ENCODE data around the gene APOBEC3H. TPM values are rescaled to one million over a fixed set of nuclear protein-coding genes. Genes with fewer than 3 reads are reported as not detected.
A peak's percentile ranks its signal among the peaks of the same experiment; 100 is the strongest.

Gene APOBEC3H
- total RNA-seq, 1 experiment from 2014 or later: 0.87 TPM

DNA sequence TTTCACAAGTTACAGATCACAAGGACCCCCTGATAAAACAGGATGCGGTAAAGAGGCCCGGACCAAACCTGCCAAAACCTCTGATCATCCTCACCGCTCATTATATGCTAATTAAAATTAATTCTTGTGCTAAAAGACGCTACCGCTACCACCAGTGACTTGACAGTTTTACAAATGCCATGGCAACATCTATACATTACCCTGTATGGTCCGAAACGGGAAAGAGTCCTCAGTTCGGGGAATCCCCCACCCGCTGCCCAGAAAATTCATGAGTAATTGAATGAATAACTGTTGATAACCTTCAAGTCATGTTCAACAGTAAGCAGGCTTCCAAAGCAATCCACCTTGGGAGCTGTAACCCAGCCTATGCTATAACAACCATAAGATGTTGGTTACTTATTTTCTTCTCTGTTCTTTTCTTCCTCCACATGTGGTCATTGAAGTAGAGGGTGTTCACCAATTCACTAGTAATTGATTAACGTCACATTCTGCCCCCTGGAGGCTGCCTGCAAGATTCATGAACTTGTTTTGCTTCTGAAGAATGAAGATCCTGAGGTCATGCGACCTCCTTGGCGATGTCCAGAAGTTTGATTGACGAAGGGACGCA lies 20.6 kb downstream of the APOBEC3H start:
- CTCF ChIA-PET: no interaction called here
- ATAC-seq (no peak), DNase-seq (peak; percentile 61)
- no peaks in the 10 kb centered on the region for H4K20me1 ChIP-seq (ENCODE audit: low read length)
- intact Hi-C loops (cut with micrococcal nuclease): no loop called here
- H3F3A ChIP-seq (ENCODE audit: low read length, unreplicated experiment): no peaks in the 10 kb centered on the region
- no peaks in the 10 kb centered on the region for H3K36me3 ChIP-seq (ENCODE audit: low read depth, low read length)
- H3K27ac ChIP-seq (ENCODE audit: low read length): 0 out of 2 replicates have a peak overlapping the region, but pooled peaks have one; percentile 11
- no peaks in the 10 kb centered on the region for H3K79me2 ChIP-seq (ENCODE audit: low read length)
- H3K4me3 ChIP-seq (ENCODE audit: low read length): no peak overlapping the region
- POLR2A ChIA-PET (ENCODE audit: unreplicated experiment): no interaction called here
- H3K9ac ChIP-seq (ENCODE audit: low read length): no peak overlapping the region
- H3K4me1 ChIP-seq (ENCODE audit: insufficient read depth, low read length): peaks cover 11% of the 10 kb centered on the region
- H3K4me2 ChIP-seq (ENCODE audit: low read length): no peak overlapping the region
- H2AFZ ChIP-seq (ENCODE audit: low read length): no peak overlapping the region
- TF ChIP-seq, protein P1, sequence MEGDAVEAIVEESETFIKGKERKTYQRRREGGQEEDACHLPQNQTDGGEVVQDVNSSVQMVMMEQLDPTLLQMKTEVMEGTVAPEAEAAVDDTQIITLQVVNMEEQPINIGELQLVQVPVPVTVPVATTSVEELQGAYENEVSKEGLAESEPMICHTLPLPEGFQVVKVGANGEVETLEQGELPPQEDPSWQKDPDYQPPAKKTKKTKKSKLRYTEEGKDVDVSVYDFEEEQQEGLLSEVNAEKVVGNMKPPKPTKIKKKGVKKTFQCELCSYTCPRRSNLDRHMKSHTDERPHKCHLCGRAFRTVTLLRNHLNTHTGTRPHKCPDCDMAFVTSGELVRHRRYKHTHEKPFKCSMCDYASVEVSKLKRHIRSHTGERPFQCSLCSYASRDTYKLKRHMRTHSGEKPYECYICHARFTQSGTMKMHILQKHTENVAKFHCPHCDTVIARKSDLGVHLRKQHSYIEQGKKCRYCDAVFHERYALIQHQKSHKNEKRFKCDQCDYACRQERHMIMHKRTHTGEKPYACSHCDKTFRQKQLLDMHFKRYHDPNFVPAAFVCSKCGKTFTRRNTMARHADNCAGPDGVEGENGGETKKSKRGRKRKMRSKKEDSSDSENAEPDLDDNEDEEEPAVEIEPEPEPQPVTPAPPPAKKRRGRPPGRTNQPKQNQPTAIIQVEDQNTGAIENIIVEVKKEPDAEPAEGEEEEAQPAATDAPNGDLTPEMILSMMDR (conservative IDR thresholded peaks at IDR 0.05; ENCODE audit: low read depth, low read length): peak; percentile 63
- no peak for TF ChIP-seq EZH2 (IDR thresholded peaks at IDR 0.05; ENCODE audit: low read length, unreplicated experiment)
- no peaks in the 10 kb centered on the region for H3K9me3 ChIP-seq (ENCODE audit: low read length)
- no TSS peak for BruUV-seq (replicated peaks)
- no peaks in the 10 kb centered on the region for H3K9me2 ChIP-seq (replicated peaks; ENCODE audit: low read length)
- H3K27me3 ChIP-seq (ENCODE audit: low read length): no peaks in the 10 kb centered on the region

DNA sequence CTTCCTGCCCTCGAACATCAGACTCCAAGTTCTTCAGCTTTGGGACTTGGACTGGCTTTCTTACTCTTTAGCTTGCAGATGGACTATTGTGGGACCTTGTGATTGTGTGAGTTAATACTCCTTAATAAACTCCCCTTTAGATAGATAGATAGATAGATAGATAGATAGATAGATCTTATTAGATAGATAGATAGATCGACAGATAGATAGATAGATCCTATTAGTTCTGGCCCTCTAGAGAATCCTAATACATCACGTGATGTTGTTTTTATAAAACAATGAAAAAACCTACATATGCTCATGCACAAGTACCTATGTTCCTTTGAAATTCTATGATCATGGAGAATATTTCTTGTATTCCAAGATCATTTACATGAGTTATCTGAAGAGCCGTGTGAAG lies 23.9 kb downstream of the APOBEC3H start:
- H3K27ac ChIP-seq (ENCODE audit: low read length): no peak overlapping the region
- H3K9me3 ChIP-seq (ENCODE audit: low read length): no peaks in the 10 kb centered on the region
- no peaks in the 10 kb centered on the region for H3K36me3 ChIP-seq (ENCODE audit: low read depth, low read length)
- intact Hi-C loops (cut with micrococcal nuclease): no loop called here
- H4K20me1 ChIP-seq (ENCODE audit: low read length): no peaks in the 10 kb centered on the region
- no peaks in the 10 kb centered on the region for H3K79me2 ChIP-seq (ENCODE audit: low read length)
- H3K9ac ChIP-seq (ENCODE audit: low read length): no peak overlapping the region
- no peaks in the 10 kb centered on the region for H3K27me3 ChIP-seq (ENCODE audit: low read length)
- H3F3A ChIP-seq (ENCODE audit: low read length, unreplicated experiment): no peaks in the 10 kb centered on the region
- BruUV-seq (replicated peaks): no TSS peak
- no peak for ATAC-seq
- no peaks in the 10 kb centered on the region for H3K9me2 ChIP-seq (replicated peaks; ENCODE audit: low read length)
- TF ChIP-seq EZH2 (IDR thresholded peaks at IDR 0.05; ENCODE audit: low read length, unreplicated experiment) (no peak), EZH2phosphoT487 (IDR thresholded peaks at IDR 0.05; ENCODE audit: borderline replicate concordance, low read length) (no peak)
- TF ChIP-seq, protein P1 (conservative IDR thresholded peaks at IDR 0.05; ENCODE audit: low read depth, low read length): no peak
- H2AFZ ChIP-seq (ENCODE audit: low read length): no peak overlapping the region
- no peak overlapping the region for H3K4me2 ChIP-seq (ENCODE audit: low read length)
- DNase-seq: no peak
- H3K4me3 ChIP-seq (ENCODE audit: low read length): no peak overlapping the region
- ChIA-PET POLR2A (ENCODE audit: unreplicated experiment) (no interaction called here), CTCF (no interaction called here)
- H3K4me1 ChIP-seq (ENCODE audit: insufficient read depth, low read length): peaks cover 11% of the 10 kb centered on the region

DNA sequence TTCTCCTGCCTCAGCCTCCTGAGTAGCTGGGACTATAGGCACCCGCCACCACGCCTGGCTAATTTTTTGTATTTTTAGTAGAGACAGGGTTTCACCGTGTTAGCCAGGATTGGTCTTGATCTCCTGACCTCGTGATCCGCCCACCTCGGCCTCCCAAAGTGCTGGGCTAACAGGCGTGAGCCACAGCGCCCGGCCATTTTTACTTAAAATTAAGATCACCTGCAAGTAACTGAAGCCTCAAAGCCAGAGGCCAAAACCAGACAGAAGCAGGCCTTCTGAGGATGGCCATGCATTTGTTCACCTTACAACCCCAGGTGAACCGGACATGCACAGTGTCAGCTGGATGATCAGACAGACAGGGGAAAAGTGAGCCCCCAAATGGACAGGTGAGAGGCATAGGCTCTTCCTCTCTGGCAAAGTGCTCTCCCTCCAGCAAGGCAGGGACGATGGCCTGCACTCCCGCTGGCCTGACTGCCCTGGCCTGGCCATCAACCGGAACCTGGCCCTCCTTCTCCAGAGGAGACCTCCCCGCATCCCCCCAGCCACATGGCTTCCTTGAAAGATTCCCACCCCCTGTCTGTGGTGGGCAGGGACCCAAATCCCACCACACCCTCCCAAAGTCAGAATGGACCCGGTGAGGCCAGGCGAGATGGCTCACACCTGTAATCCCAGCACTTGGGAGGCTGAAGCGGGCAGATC lies 25.9 kb downstream of the APOBEC3H start:
- CTCF ChIA-PET: interaction anchor here (0.7 kb wide), 1 partner anchor 55 kb away, joined by 4 read pairs; no protein-coding TSS in a partner anchor
- no peak overlapping the region for H3K4me2 ChIP-seq (ENCODE audit: low read length)
- H3K4me1 ChIP-seq (ENCODE audit: insufficient read depth, low read length): no peaks in the 10 kb centered on the region; the same call in 1 of the 2 replicates
- no peak overlapping the region for H2AFZ ChIP-seq (ENCODE audit: low read length)
- H3K4me3 ChIP-seq (ENCODE audit: low read length): no peak overlapping the region
- DNase-seq (no peak), ATAC-seq (no peak)
- H3K79me2 ChIP-seq (ENCODE audit: low read length): no peaks in the 10 kb centered on the region
- TF ChIP-seq, protein P1 (conservative IDR thresholded peaks at IDR 0.05; ENCODE audit: low read depth, low read length): no peak
- TF ChIP-seq EZH2 (IDR thresholded peaks at IDR 0.05; ENCODE audit: low read length, unreplicated experiment) (no peak), EZH2phosphoT487 (IDR thresholded peaks at IDR 0.05; ENCODE audit: borderline replicate concordance, low read length) (no peak)
- no peak overlapping the region for H3K27ac ChIP-seq (ENCODE audit: low read length)
- POLR2A ChIA-PET (ENCODE audit: unreplicated experiment): no interaction called here
- no TSS peak for BruUV-seq (replicated peaks)
- H3K9me2 ChIP-seq (replicated peaks; ENCODE audit: low read length): no peaks in the 10 kb centered on the region
- no peaks in the 10 kb centered on the region for H3K9me3 ChIP-seq (ENCODE audit: low read length)
- no peaks in the 10 kb centered on the region for H3K27me3 ChIP-seq (ENCODE audit: low read length)
- no peaks in the 10 kb centered on the region for H3F3A ChIP-seq (ENCODE audit: low read length, unreplicated experiment)
- H4K20me1 ChIP-seq (ENCODE audit: low read length): no peaks in the 10 kb centered on the region
- no peaks in the 10 kb centered on the region for H3K36me3 ChIP-seq (ENCODE audit: low read depth, low read length)
- no peak overlapping the region for H3K9ac ChIP-seq (ENCODE audit: low read length)
- intact Hi-C loops (cut with micrococcal nuclease): loop anchor here (1.0 kb wide), 1 partner anchor 116 kb away; no protein-coding TSS in a partner anchor

Measured in PC-3 (cell line).